GM18861 (cell line): ENCODE data around the gene SYNPO2L.
"Not testable (repeated sequence)": the region's sequence is repeated elsewhere in the genome, so short reads cannot be mapped to it uniquely, and the experiment has no call there.

Experiments used
- ATAC-seq: cut with Tn5 transposase; IDR thresholded peaks from one replicate; pipeline ENCODE4 v1.9.1; 2021; ENCODE audit not compliant: unreplicated experiment

Gene SYNPO2L

DNA sequence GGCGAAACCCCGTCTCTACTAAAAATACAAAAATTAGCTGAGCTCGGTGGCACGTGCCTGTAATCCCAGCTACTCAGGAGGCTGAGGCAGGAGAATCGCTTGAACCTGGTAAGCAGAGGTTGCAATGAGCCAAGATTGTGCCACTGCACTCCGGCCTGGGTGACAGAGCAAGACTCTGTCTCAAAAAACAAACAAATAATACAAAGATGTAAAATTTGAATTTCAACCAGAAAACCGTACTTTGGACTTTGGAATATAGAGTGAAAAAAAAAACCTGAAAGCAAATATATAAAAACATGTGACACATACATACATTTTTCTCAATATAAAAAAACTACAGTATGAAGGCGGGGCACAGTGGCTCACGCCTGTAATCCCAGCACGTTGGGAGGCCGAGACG lies 34.9 kb downstream of the SYNPO2L start:
- ATAC-seq = not testable (repeated sequence)

DNA sequence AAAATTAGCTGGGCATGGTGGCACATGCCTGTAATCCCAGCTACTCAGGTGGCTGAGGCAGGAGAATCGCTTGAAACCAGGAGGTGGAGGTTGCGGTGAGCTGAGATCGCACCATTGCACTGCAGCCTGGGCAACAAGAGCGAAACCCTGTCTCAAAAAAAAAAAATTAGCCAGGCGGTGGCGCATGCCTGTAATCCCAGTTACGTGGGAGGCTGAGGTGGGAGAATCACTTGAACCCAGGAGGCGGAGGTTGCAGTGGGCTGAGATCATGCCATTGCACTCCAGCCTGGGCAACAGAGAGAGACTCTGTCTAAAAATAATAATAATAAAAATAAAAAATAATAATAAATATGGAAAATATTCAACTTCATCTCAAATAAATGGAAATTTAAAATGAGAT lies 38.7 kb downstream of the SYNPO2L start:
- ATAC-seq = not testable (repeated sequence)

DNA sequence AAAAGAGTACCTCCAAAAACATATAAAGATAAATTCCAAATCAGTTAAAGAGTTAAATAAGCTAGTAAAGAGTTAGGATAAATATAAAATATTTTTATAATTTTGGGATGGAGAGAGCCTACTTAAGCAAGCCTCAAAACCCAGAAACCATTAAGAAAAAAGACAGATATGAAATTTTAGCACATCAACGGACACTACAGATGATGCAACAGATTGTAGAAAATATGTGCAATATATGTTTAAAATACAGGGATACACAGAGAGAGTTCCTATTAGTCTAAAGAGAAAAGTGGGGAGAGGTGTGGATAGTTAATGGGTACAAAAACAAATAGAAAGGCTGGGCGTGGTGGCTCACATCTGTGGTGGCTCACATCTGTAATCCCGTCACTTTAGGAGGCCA lies 41.1 kb downstream of the SYNPO2L start:
- ATAC-seq = no peak

GRCh38 chr10:73609116-73609515 lies 46.7 kb downstream of the SYNPO2L start:
- ATAC-seq = no peak

GRCh38 chr10:73601486-73601921 lies 54.3 kb downstream of the SYNPO2L start:
- no peak for ATAC-seq

GRCh38 chr10:73597346-73597745 lies 58.5 kb downstream of the SYNPO2L start:
- no peak for ATAC-seq
